GM21528 (cell line): Measurements from ENCODE around the gene TMEM132E.

Source experiments
- ATAC-seq: cut with Tn5 transposase; IDR thresholded peaks from one replicate; pipeline ENCODE4 v1.9.1; 2021; ENCODE audit warnings: mild to moderate bottlenecking, moderate library complexity; ENCODE audit not compliant: unreplicated experiment, low FRiP score

The TMEM132E gene

GRCh38 chr17:34654276-34654880 lies 75.0 kb downstream of the TMEM132E start:
- ATAC-seq: no peak

GRCh38 chr17:34654881-34655276 lies 75.5 kb downstream of the TMEM132E start:
- ATAC-seq: no peak

- no peak for ATAC-seq
Measured at GRCh38 chr17:34656801-34657200, 77.4 kb downstream of the TMEM132E start.

GRCh38 chr17:34658811-34659560 lies 79.6 kb downstream of the TMEM132E start:
- ATAC-seq: no peak

GRCh38 chr17:34663714-34664113 lies 84.3 kb downstream of the TMEM132E start:
- no peak for ATAC-seq

- no peak for ATAC-seq
Measured at GRCh38 chr17:34665150-34665806, 85.9 kb downstream of the TMEM132E start.

GRCh38 chr17:34665819-34666763 lies 86.7 kb downstream of the TMEM132E start:
- ATAC-seq: no peak

- ATAC-seq: no peak
Measured at GRCh38 chr17:34667656-34668055, 88.3 kb downstream of the TMEM132E start.

- no peak for ATAC-seq
Measured at GRCh38 chr17:34668206-34668605, 88.8 kb downstream of the TMEM132E start.

GRCh38 chr17:34669511-34669910 lies 90.1 kb downstream of the TMEM132E start:
- ATAC-seq: no peak

- ATAC-seq: no peak
Measured at GRCh38 chr17:34670618-34671017, 91.2 kb downstream of the TMEM132E start.

GRCh38 chr17:34671191-34671590 lies 91.8 kb downstream of the TMEM132E start:
- no peak for ATAC-seq

GRCh38 chr17:34672176-34672785 lies 92.9 kb downstream of the TMEM132E start:
- ATAC-seq: no peak

- no peak for ATAC-seq
Measured at GRCh38 chr17:34673516-34673915, 94.1 kb downstream of the TMEM132E start.

GRCh38 chr17:34673995-34674890 lies 94.9 kb downstream of the TMEM132E start:
- ATAC-seq: no peak

- ATAC-seq: no peak
Measured at GRCh38 chr17:34675143-34675542, 95.8 kb downstream of the TMEM132E start.

- ATAC-seq: no peak
Measured at GRCh38 chr17:34675605-34676004, 96.2 kb downstream of the TMEM132E start.

GRCh38 chr17:34680151-34680550 lies 100.8 kb downstream of the TMEM132E start:
- no peak for ATAC-seq

GRCh38 chr17:34682305-34682704 lies 102.9 kb downstream of the TMEM132E start:
- no peak for ATAC-seq
